HG02885 (cell line): ENCODE measurements around the gene ABCD2.
"Not testable (repeated sequence)": the region's sequence is repeated elsewhere in the genome, so short reads cannot be mapped to it uniquely, and the experiment has no call there.

ENCODE experiments used
- ATAC-seq: cut with Tn5 transposase; IDR thresholded peaks from one replicate; pipeline ENCODE4 v1.9.1; 2021; ENCODE audit warnings: mild to moderate bottlenecking; ENCODE audit not compliant: unreplicated experiment, poor library complexity

The ABCD2 gene

GRCh38 chr12:39619660-39620433, at the start of gene ABCD2:
TSS of gene ABCD2 (minus strand) at chr12:39619803. CDS start at chr12:39619615, 188 bp downstream.
- ATAC-seq: peak; percentile 73

GRCh38 chr12:39660101-39660500, 40.5 kb upstream of the ABCD2 start:
- ATAC-seq: no peak

- ATAC-seq: no peak
These were observed 27.8 kb upstream of the ABCD2 start for GRCh38 chr12:39647383-39647782.

- ATAC-seq: no peak
These were observed 27.4 kb upstream of the ABCD2 start for GRCh38 chr12:39646963-39647362.

GRCh38 chr12:39643052-39643451, 23.4 kb upstream of the ABCD2 start:
- no peak for ATAC-seq

- ATAC-seq: no peak
These were observed 19.2 kb upstream of the ABCD2 start for GRCh38 chr12:39638840-39639239.

GRCh38 chr12:39638178-39638577, 18.6 kb upstream of the ABCD2 start:
- no peak for ATAC-seq

- ATAC-seq: no peak
These were observed 13.1 kb upstream of the ABCD2 start for GRCh38 chr12:39632670-39633069.

GRCh38 chr12:39628836-39629235, 9.2 kb upstream of the ABCD2 start:
- peak; percentile 61 for ATAC-seq

- no peak for ATAC-seq
These were observed 8.3 kb upstream of the ABCD2 start for GRCh38 chr12:39627914-39628313.

GRCh38 chr12:39626033-39626814, 6.6 kb upstream of the ABCD2 start:
- no peak for ATAC-seq

- no peak for ATAC-seq
These were observed 4.3 kb upstream of the ABCD2 start for GRCh38 chr12:39623919-39624318.

GRCh38 chr12:39623160-39623559, 3.6 kb upstream of the ABCD2 start:
- ATAC-seq: not testable (repeated sequence)

GRCh38 chr12:39622306-39622705, 2.7 kb upstream of the ABCD2 start:
- no peak for ATAC-seq

GRCh38 chr12:39621670-39622069, 2.1 kb upstream of the ABCD2 start:
- no peak for ATAC-seq

GRCh38 chr12:39620659-39621658, 1.4 kb upstream of the ABCD2 start:
- ATAC-seq: peak; percentile 38

GRCh38 chr12:39619316-39619659, 315 bp downstream of the ABCD2 start:
- peak; percentile 10 for ATAC-seq

- ATAC-seq: no peak
These were observed 902 bp downstream of the ABCD2 start for GRCh38 chr12:39618701-39619100.

GRCh38 chr12:39617887-39618286, 1.7 kb downstream of the ABCD2 start:
- ATAC-seq: peak; percentile 18

- no peak for ATAC-seq
These were observed 2.9 kb downstream of the ABCD2 start for GRCh38 chr12:39616666-39617065.
